Astrocyte of the hippocampus (primary cell): Measurements from ENCODE around the gene NHERF2.
A peak's percentile ranks its signal among the peaks of the same experiment; 100 is the strongest.

Experiments used
- DNase-seq: peaks from one replicate; pipeline ENCODE4 v3.0.0; 2011; ENCODE audit warnings: low read depth, low spot score

Gene NHERF2

GRCh38 chr16:2040041-2040786, 13.5 kb downstream of the NHERF2 start:
- no peak for DNase-seq

DNA sequence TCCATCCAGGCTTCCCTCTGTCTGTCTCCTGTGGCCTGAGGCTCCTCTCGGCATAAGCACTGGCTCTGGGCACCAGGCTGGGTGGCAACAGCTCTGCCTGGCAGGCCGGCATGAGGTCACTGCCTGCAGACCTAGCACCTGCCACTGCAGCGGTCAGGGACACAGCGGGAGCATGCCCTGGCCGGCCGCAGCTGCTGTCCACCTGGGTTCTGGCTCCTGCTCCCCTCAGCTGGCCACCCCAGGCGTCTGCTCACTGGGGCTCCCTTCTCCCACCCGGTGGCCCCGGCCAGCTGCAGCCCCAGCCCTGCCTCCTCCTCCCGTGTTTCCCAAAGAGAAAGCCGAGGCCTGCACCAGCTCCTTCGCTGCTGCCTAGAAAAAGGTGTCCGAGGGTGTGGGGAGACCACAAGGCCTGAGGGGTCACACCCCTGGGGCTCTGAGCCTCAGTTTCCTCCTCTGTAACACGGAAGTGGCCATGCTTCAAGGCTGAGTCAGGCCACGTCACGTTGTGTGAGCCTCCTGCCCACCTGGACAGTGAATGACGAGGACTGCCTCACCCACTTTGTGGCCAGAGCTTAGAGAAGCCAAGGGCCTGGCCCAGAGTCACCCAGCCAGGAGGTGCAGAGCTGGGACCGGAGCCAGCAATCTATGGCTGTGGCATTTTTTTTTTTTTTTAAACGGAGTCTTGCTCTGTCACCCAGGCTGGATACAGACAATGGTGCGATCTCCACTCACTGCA, 14.3 kb downstream of the NHERF2 start:
- DNase-seq: peak; percentile 59

- no peak for DNase-seq
These were observed 15.7 kb downstream of the NHERF2 start for GRCh38 chr16:2042171-2042985.

GRCh38 chr16:2042986-2043666, 16.4 kb downstream of the NHERF2 start:
- DNase-seq: no peak

- DNase-seq: no peak
These were observed 17.2 kb downstream of the NHERF2 start for GRCh38 chr16:2043667-2044451.

- DNase-seq: no peak
These were observed 17.8 kb downstream of the NHERF2 start for GRCh38 chr16:2044541-2044940.

GRCh38 chr16:2045965-2046892, 19.5 kb downstream of the NHERF2 start:
- DNase-seq: no peak

DNA sequence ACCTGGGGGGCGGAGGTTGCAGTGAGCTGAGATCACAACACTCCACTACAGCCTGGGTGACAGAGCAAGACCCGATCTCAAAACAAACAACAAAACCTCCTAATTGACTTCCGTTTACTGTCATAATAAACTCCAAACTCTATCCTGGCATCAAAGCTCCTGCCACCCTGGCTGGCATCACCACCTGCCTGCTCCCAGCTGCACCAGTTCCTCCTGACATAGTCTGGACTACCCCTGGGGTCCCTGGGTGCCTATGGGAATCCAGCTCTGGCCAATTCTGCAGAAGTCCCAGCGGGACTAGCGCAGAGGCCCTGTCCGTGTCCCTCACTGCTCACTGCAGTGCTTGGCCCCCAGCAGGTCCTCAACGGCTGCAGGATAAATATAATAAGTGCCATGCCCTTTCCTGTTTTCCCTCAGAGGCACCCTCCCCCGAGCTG, 20.2 kb downstream of the NHERF2 start:
- no peak for DNase-seq

DNA sequence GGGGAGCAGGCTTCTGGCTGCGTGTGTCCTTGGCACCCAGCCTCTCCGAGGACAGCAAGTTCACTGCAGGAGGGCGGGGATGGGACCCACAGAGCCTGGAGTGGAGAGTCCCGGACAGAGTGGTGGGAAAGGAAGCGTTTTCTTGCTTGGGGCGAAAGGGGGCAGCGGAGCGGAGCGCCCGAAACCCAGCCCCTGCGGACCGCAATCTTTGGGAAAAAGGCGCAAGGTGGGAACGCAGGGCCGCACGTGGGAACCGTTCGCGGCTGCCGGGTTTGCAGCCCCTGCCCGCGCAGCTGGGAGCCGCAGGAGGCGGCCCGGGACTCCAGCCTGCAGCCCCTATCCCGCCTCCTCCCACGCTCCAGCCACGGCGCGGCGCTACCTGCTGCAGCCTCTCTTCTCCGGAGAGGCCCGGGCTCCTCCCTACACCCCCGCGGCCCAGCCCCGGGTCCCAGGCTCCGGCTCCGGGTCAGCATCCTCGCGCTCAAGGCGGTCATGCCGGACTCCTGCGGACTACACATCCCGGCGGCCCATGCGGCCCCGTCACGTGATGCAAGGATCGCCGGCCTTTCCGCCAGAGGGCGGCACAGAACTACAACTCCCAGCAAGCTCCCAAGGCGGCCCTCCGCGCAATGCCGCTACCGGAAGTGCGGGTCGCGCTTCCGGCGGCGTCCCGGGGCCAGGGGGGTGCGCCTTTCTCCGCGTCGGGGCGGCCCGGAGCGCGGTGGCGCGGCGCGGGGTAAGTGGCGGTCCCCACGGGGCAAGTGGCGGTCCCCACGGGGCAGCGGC, 20.8 kb downstream of the NHERF2 start, which contains the start of the genes NTHL1 and TSC2:
NTHL1 (minus strand) TSS at position 505 of the 786 bp plus-strand sequence; CDS start at position 494, 11 bp downstream.
TSC2 (plus strand) TSS at position 656 of the 786 bp plus-strand sequence. CDS start 631 bp downstream, outside the sequence.
- DNase-seq: peak; percentile 98

- DNase-seq: no peak
These were observed 21.4 kb downstream of the NHERF2 start for GRCh38 chr16:2048116-2048543.

- no peak for DNase-seq
These were observed 26.5 kb downstream of the NHERF2 start for GRCh38 chr16:2053211-2053610.

GRCh38 chr16:2053897-2054296, 27.2 kb downstream of the NHERF2 start:
- DNase-seq: no peak

- no peak for DNase-seq
These were observed 28.0 kb downstream of the NHERF2 start for GRCh38 chr16:2054543-2055245.

DNA sequence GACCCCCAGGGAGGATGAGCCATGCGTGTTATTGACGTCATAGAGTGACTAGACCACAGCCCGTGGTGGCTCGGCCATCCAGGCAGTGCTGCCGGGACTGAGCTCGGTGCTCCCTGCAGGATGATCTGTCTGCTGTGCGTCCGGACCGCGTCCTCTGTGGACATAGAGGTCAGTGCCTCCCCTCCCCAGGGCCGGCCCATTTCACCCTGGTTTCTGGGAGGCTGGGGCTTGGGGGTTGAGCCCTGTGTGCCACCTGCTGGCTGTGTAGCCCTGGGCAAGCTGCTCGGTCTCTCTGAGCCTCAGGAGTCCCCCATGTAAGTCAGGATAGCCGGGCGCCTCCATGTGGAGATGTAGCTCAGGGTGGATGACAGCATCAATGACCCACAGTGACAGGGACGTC, 29.4 kb downstream of the NHERF2 start:
- no peak for DNase-seq

DNA sequence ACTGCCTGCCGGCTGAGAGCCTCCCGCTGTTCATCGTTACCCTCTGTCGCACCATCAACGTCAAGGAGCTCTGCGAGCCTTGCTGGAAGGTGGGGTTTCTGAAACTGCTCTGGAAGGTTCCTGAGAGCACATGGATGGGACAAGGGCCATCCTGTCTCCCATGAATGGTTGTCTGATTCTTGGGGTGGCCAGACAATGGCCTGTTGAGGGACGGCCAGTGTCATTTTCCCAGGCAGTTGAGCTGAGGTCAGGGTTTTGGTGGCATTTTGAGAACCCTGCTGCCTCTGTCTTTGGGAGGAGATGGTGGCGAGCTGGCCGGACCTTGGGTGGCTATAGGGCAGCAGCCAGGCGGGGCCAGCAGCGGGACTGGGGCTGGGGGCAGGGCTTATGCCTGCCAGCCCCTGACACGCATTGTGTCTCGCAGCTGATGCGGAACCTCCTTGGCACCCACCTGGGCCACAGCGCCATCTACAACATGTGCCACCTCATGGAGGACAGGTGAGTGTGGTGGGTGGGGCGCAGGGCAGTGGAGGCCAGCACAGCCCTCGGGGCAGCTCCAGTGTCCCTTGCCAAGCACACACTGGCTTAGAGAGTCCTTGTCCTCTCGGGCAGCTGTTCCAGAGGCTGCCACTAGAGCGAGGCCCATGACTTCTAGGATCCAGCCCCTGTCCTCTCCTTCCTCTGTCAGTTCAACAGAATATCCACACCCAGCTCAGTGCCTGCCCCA, 30.1 kb downstream of the NHERF2 start:
- DNase-seq: no peak

DNA sequence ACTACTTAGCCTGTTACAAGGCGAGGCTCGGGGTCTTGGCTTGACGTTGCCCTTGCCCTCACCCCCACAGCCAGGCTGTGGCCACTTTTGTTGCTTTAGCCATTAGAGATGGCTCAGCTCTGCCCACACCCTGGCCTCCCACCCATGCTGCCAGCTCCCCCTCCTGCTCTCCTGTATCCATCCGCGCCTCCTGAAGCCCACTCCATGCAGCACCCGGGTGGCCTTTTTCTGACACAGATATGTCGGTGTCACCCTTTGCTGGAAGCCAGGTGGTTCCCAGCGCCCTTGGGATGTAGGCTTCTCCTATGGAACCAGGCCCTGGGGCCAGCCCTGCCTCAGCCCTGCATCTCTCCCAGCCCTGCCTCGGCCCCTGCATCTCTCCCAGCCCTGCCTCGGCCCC, 30.7 kb downstream of the NHERF2 start:
- no peak for DNase-seq

GRCh38 chr16:2058420-2058819, 31.7 kb downstream of the NHERF2 start:
- no peak for DNase-seq
